ENCODE data around the gene RTP4. TPM values are rescaled to one million over a fixed set of nuclear protein-coding genes. Genes with fewer than 3 reads are reported as not detected.

RTP4 gene
- total RNA-seq, 1 donor from 2014 or later, result not detected

DNA sequence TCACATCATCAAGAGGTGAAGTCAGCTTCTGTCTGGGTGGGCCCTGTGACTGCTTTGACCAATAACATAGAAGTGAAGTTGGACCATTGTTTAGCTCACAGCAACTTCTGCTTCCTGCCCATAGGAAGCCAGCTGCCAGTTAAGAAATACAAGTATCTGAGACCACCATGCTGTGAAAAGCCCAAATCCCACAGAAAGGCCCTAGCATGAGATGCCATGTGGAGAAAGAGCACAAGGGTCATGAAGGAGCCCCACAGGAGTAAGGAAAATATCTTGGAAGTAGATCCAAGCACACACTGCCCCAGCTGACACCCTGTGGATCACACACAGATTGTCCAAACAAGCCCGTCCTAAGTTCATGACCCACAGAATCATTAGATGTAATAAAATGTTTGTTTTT, 28.5 kb downstream of the RTP4 start:
- no peak overlapping the region for H3K4me2 ChIP-seq
- DNase-seq (ENCODE audit: low spot score), result no peak
- H3K27me3 ChIP-seq, result no peaks in the 10 kb centered on the region
- H3K36me3 ChIP-seq, result no peaks in the 10 kb centered on the region
- H4K20me1 ChIP-seq (ENCODE audit: low read depth), result no peaks in the 10 kb centered on the region
- no peak overlapping the region for H3K4me3 ChIP-seq
- Mint-ChIP-seq H3K4me3 (no peak overlapping the region), H3K9me3 (no peaks in the 10 kb centered on the region), H3K27ac (no peak overlapping the region), H3K4me1 (peaks cover 10% of the 10 kb centered on the region), H3K36me3 (no peaks in the 10 kb centered on the region), H3K27me3 (ENCODE audit: insufficient read depth, low read depth) (peaks cover under 1% of the 10 kb centered on the region)
- H3K9ac ChIP-seq, result no peak overlapping the region
- no peaks in the 10 kb centered on the region for H3F3A ChIP-seq (ENCODE audit: low read depth)
- no peaks in the 10 kb centered on the region for H3K79me2 ChIP-seq (ENCODE audit: low read depth)
- no peak for TF ChIP-seq EZH2phosphoT487 (IDR thresholded peaks at IDR 0.05)
- no peaks in the 10 kb centered on the region for H3K9me3 ChIP-seq (ENCODE audit: low read depth)
- no peaks in the 10 kb centered on the region for H3K4me1 ChIP-seq
- H2AFZ ChIP-seq (replicated peaks), result no peak overlapping the region
- no peak overlapping the region for H3K27ac ChIP-seq

- Histone ChIP-seq H3K27ac (no peak overlapping the region), H3K79me2 (ENCODE audit: low read depth) (no peaks in the 10 kb centered on the region), H3K4me1 (no peaks in the 10 kb centered on the region), H3K4me2 (no peak overlapping the region), H3F3A (ENCODE audit: low read depth) (no peaks in the 10 kb centered on the region), H3K9me3 (ENCODE audit: low read depth) (no peaks in the 10 kb centered on the region), H4K20me1 (ENCODE audit: low read depth) (no peaks in the 10 kb centered on the region), H3K36me3 (no peaks in the 10 kb centered on the region), H3K27me3 (no peaks in the 10 kb centered on the region), H3K4me3 (no peak overlapping the region), H3K9ac (no peak overlapping the region), H2AFZ (replicated peaks) (no peak overlapping the region)
- no peak overlapping the region for H3K27ac Mint-ChIP-seq
- no peak for DNase-seq (ENCODE audit: low spot score)
- H3K4me1 Mint-ChIP-seq, result peaks cover 10% of the 10 kb centered on the region
- no peak overlapping the region for H3K4me3 Mint-ChIP-seq
- TF ChIP-seq EZH2phosphoT487 (IDR thresholded peaks at IDR 0.05) (no peak), EZH2 (IDR thresholded peaks at IDR 0.05) (no peak)
- TF ChIP-seq, protein P1, sequence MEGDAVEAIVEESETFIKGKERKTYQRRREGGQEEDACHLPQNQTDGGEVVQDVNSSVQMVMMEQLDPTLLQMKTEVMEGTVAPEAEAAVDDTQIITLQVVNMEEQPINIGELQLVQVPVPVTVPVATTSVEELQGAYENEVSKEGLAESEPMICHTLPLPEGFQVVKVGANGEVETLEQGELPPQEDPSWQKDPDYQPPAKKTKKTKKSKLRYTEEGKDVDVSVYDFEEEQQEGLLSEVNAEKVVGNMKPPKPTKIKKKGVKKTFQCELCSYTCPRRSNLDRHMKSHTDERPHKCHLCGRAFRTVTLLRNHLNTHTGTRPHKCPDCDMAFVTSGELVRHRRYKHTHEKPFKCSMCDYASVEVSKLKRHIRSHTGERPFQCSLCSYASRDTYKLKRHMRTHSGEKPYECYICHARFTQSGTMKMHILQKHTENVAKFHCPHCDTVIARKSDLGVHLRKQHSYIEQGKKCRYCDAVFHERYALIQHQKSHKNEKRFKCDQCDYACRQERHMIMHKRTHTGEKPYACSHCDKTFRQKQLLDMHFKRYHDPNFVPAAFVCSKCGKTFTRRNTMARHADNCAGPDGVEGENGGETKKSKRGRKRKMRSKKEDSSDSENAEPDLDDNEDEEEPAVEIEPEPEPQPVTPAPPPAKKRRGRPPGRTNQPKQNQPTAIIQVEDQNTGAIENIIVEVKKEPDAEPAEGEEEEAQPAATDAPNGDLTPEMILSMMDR (IDR thresholded peaks at IDR 0.05), result no peak
- no peaks in the 10 kb centered on the region for H3K27me3 Mint-ChIP-seq (ENCODE audit: insufficient read depth, low read depth)
- no peaks in the 10 kb centered on the region for H3K9me3 Mint-ChIP-seq
- H3K36me3 Mint-ChIP-seq, result no peaks in the 10 kb centered on the region
Observed at GRCh38 chr3:187398955-187399354, 30.8 kb downstream of the RTP4 start.

DNA sequence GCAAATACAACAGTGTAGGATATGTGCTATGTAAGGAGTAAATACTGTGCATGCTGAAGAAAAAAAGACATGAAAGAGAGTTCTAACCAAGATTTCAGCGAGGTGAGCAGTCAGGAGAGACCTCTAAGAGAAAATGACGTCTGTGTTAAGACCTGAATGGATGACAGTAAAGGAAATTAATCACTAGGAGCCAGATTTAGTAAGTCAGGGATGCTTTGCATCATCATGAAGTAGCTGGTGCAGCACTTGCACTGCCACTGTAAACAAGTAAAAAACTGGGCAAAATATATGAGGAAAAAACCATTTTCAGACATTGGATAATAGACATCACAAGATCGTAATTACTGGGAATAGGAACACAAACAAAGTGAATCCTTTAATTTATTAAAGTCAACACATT, 32.6 kb downstream of the RTP4 start:
- no peaks in the 10 kb centered on the region for H3K36me3 Mint-ChIP-seq

DNA sequence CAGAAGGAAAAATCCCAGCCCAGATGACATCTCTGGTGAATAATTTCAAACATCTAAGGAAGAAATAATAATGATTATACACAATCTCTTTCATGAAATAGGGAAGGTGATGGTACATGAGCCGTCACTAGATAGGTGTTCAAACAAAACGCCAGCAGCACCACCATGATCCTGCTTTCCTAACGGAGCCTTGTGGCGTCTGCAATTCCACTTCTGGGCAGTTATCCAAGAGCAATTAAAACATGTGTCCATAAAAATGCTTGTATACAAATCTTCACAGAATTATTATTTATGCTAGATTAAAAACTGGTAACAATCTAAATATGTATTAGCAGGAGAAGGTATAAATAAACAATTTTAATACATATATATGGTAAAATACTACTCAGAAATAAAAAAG, 33.7 kb downstream of the RTP4 start:
- H3K27ac Mint-ChIP-seq, result no peak overlapping the region

More for the DNA sequence above, 32.6 kb downstream of the RTP4 start:
- Mint-ChIP-seq H3K4me1 (peaks cover 10% of the 10 kb centered on the region), H3K4me3 (no peak overlapping the region), H3K9me3 (no peaks in the 10 kb centered on the region), H3K27me3 (ENCODE audit: insufficient read depth, low read depth) (no peaks in the 10 kb centered on the region), H3K27ac (no peak overlapping the region)
- Histone ChIP-seq H3K9me3 (ENCODE audit: low read depth) (no peaks in the 10 kb centered on the region), H2AFZ (replicated peaks) (no peak overlapping the region), H3K79me2 (ENCODE audit: low read depth) (no peaks in the 10 kb centered on the region), H3K27me3 (no peaks in the 10 kb centered on the region), H3K9ac (no peak overlapping the region), H3K36me3 (no peaks in the 10 kb centered on the region), H4K20me1 (ENCODE audit: low read depth) (no peaks in the 10 kb centered on the region), H3K4me2 (no peak overlapping the region), H3K27ac (no peak overlapping the region), H3F3A (ENCODE audit: low read depth) (no peaks in the 10 kb centered on the region), H3K4me1 (no peaks in the 10 kb centered on the region), H3K4me3 (no peak overlapping the region)
- DNase-seq (ENCODE audit: low spot score), result no peak
- TF ChIP-seq, protein P1 (IDR thresholded peaks at IDR 0.05), result no peak
- TF ChIP-seq EZH2 (IDR thresholded peaks at IDR 0.05) (no peak), EZH2phosphoT487 (IDR thresholded peaks at IDR 0.05) (no peak)

More for the DNA sequence above, 33.7 kb downstream of the RTP4 start:
- Mint-ChIP-seq H3K4me1 (peaks cover under 1% of the 10 kb centered on the region), H3K9me3 (no peaks in the 10 kb centered on the region), H3K27me3 (ENCODE audit: insufficient read depth, low read depth) (no peaks in the 10 kb centered on the region), H3K4me3 (no peak overlapping the region), H3K36me3 (no peaks in the 10 kb centered on the region)
- TF ChIP-seq EZH2 (IDR thresholded peaks at IDR 0.05) (no peak), EZH2phosphoT487 (IDR thresholded peaks at IDR 0.05) (no peak)
- TF ChIP-seq, protein P1 (IDR thresholded peaks at IDR 0.05), result no peak
- Histone ChIP-seq H3K4me1 (no peaks in the 10 kb centered on the region), H4K20me1 (ENCODE audit: low read depth) (no peaks in the 10 kb centered on the region), H3K4me2 (no peak overlapping the region), H3K27me3 (no peaks in the 10 kb centered on the region), H3F3A (ENCODE audit: low read depth) (no peaks in the 10 kb centered on the region), H3K9ac (no peak overlapping the region), H3K36me3 (no peaks in the 10 kb centered on the region), H3K9me3 (ENCODE audit: low read depth) (no peaks in the 10 kb centered on the region), H3K79me2 (ENCODE audit: low read depth) (no peaks in the 10 kb centered on the region), H3K4me3 (no peak overlapping the region), H2AFZ (replicated peaks) (no peak overlapping the region), H3K27ac (no peak overlapping the region)
- DNase-seq (ENCODE audit: low spot score), result no peak

Data from neural progenitor cell (in vitro differentiated cells).